K562 (cell line): Measurements from ENCODE around the gene SPTAN1. TPM values are rescaled to one million over a fixed set of nuclear protein-coding genes. Genes with fewer than 3 reads are reported as not detected.

Experiments used
- ATAC-seq: fragments of 200-7000 bp; cut with Tn5 transposase; 3 replicates; pipeline ENCODE4 v1.9.1; 2020; ENCODE audit warnings: moderate library complexity
- BruUV-seq: library from RNA; stranded (reverse); fragments of 400-500 nt; replicated peaks from 2 replicates; lab custom pipeline; 2021; lab: Mats Ljungman, UMichigan
- CTCF ChIA-PET: fragments of 300-600 bp; formaldehyde crosslinking; extraction: SDS; loops from one replicate; lab custom pipeline; 2021; ENCODE audit warnings: low intra/inter-chr PET ratio; lab: Yijun Ruan, JAX
- POLR2A ChIA-PET: fragments of 300-600, 350-650 bp; sonication (Branson Sonifier 250); formaldehyde crosslinking; extraction: SDS; loops from one replicate; lab custom pipeline; 2021; ENCODE audit warnings: antibody characterized with exemption, inconsistent platforms; lab: Yijun Ruan, JAX
- DNase-seq, 4 experiments: peaks; one replicate each; pipeline versions ENCODE4 v3.0.0 to v3.0.0-alpha.2; 2011 to 2018; ENCODE audit warnings: low spot score in 3 of 4, mixed read lengths in 3 of 4; ENCODE audit errors: extremely low read depth in 1 of 4
- FAIRE-seq: peaks from 2 replicates; lab custom pipeline; 2011; peaks lifted over from hg19 to GRCh38; lab: Jason Lieb, UNC
- H2AFZ ChIP-seq: 2 replicates; pipeline ENCODE4 v1.6.0; 2011; ENCODE audit warnings: low read depth, low read length, control low read depth, inconsistent platforms
- H3K27ac ChIP-seq: fragments of 200-600 bp; 3 replicates; pipeline ENCODE4 v1.8.0; 2011; ENCODE audit warnings: low read depth, mild to moderate bottlenecking, control low read depth, inconsistent platforms, low read length, moderate library complexity, mixed read lengths; ENCODE audit errors: extremely low read depth
- H3K27me3 ChIP-seq, 2 experiments: fragments of 300-600 bp in 1 of 2; 2 replicates in 1 of 2; 3 replicates in 1 of 2; pipeline versions ENCODE4 v1.6.0 to v1.8.0; 2011; ENCODE audit warnings: inconsistent platforms in 2 of 2, low read length in 2 of 2, mild to moderate bottlenecking in 1 of 2, mixed read lengths in 1 of 2, moderate library complexity in 1 of 2; ENCODE audit not compliant: control insufficient read depth in 2 of 2, insufficient read depth in 2 of 2
- H3K36me3 ChIP-seq: fragments of 300-600 bp; 3 replicates; pipeline ENCODE4 v1.8.0; 2011; ENCODE audit warnings: mild to moderate bottlenecking, low read length, inconsistent platforms; ENCODE audit not compliant: control insufficient read depth, insufficient read depth
- H3K4me1 ChIP-seq, 2 experiments: fragments of 200-600 bp in 1 of 2; replicated peaks in 1 of 2; 2 replicates in 1 of 2; 3 replicates in 1 of 2; pipeline versions ENCODE4 v1.5.1 to v1.8.0; 2011; ENCODE audit warnings: inconsistent platforms in 2 of 2, low read length in 2 of 2, mild to moderate bottlenecking in 1 of 2, mixed read lengths in 1 of 2, moderate library complexity in 1 of 2; ENCODE audit not compliant: control insufficient read depth in 2 of 2, insufficient read depth in 2 of 2
- H3K4me2 ChIP-seq: 2 replicates; pipeline ENCODE4 v1.6.1; 2011; ENCODE audit warnings: low read length, control low read depth, inconsistent platforms, mixed read lengths; ENCODE audit not compliant: insufficient read depth
- H3K4me3 ChIP-seq: fragments of 200-600 bp; sonication (generic), shearing (Covaris generic); 2 replicates; pipeline ENCODE4 v1.5.1; 2016; ENCODE audit warnings: control low read depth, inconsistent platforms
- H3K79me2 ChIP-seq: fragments of 200-600 bp; 3 replicates; pipeline ENCODE4 v1.8.0; 2011; ENCODE audit warnings: low read length, inconsistent platforms; ENCODE audit not compliant: control insufficient read depth, insufficient read depth
- H3K9ac ChIP-seq, 2 experiments: 2 replicates each; pipeline versions ENCODE4 v1.6.0 to v1.6.1; 2011; ENCODE audit warnings: low read depth in 2 of 2, low read length in 2 of 2, control low read depth in 1 of 2, inconsistent platforms in 1 of 2, mild to moderate bottlenecking in 1 of 2, mixed read lengths in 1 of 2; ENCODE audit not compliant: insufficient read depth in 1 of 2
- H3K9me1 ChIP-seq: one replicate; pipeline ENCODE4 v1.6.0; 2011; ENCODE audit warnings: inconsistent platforms, mild to moderate bottlenecking, low read length, moderate library complexity; ENCODE audit not compliant: control insufficient read depth, insufficient read depth
- H3K9me3 ChIP-seq: replicated peaks from 2 replicates; pipeline ENCODE4 v1.5.1; 2011; ENCODE audit warnings: low read depth, low read length, inconsistent platforms; ENCODE audit not compliant: control insufficient read depth, insufficient read depth
- H4K20me1 ChIP-seq: replicated peaks from 2 replicates; pipeline ENCODE4 v1.6.1; 2011; ENCODE audit warnings: low read length, inconsistent platforms, mixed read lengths; ENCODE audit not compliant: control insufficient read depth, insufficient read depth
- NFE2 ChIP-seq: IDR thresholded peaks from 2 replicates; pipeline ENCODE4 v1.6.1; 2014; ENCODE audit warnings: antibody characterized with exemption, low read depth
- WGBS: fragments of 100-300 bp; shearing (Covaris generic); methylation state at CpG from one replicate; pipeline ENCODE4 v1.1.6; 2016; ENCODE audit warnings: low coverage, mixed read lengths; ENCODE audit not compliant: insufficient coverage; ENCODE audit errors: missing lambda C conversion rate; 5-methylcytosine and 5-hydroxymethylcytosine counted together
- in situ Hi-C: fragments of 300-500 bp; cut with MboI; formaldehyde crosslinking; loops from 4 replicates; pipeline ENCODE4 v1.15.0; 2018; ENCODE audit warnings: inconsistent platforms, mixed read lengths
- intact Hi-C: fragments of 100-400 bp; cut with micrococcal nuclease; formaldehyde crosslinking; loops from 2 replicates; pipeline ENCODE4 v1.14.2; 2022
- polyA plus RNA-seq, 8 experiments: library from polyadenylated mRNA; depleted of rRNA in 4 of 8; stranded (reverse) in 5 of 8; unstranded in 3 of 8; fragments of >200 nt; fragmentation: Nextera tagmentation in 2 of 8; fragmentation: Illumina TruSeq in 1 of 8; extraction: Ambion mirVana in 2 of 8; extraction: Trizol in 1 of 8; gene quantifications; 2 replicates each; pipeline versions ENCODE4 v1.2.1 to v1.2.3, GENCODE V29; 2011 to 2014; ENCODE audit warnings: inconsistent platforms in 1 of 8, missing spikeins in 1 of 8
- total RNA-seq, 7 experiments: library from RNA; depleted of rRNA in 6 of 7; stranded (reverse); fragments of >200 nt in 6 of 7; fragmentation: Illumina TruSeq in 2 of 7; extraction: Trizol in 2 of 7; gene quantifications; 2 replicates each; pipeline versions ENCODE4 v1.2.1 to v1.2.3, GENCODE V29; 2011 to 2021; ENCODE audit warnings: low replicate concordance in 1 of 7
- TF ChIP-seq, protein P1 (sequence below): fragments of 250-450 bp; sonication (Bioruptor Pico); IDR thresholded peaks from 2 replicates; pipeline ENCODE4 v1.5.1; 2021; ENCODE audit warnings: mild to moderate bottlenecking
- TF ChIP-seq, protein P2 (sequence below): sonication (generic); formaldehyde crosslinking; IDR thresholded peaks from 2 replicates; pipeline ENCODE4 v1.9.0; 2022; ENCODE audit warnings: mild to moderate bottlenecking, missing genetic modification reagents

SPTAN1 gene
- total and polyA plus RNA-seq, 9 of the 15 experiments (the other 6 are each of a cell fraction or from before 2014, with no cell fraction given): 1.5 to 13.5 (median 6.8) TPM

DNA sequence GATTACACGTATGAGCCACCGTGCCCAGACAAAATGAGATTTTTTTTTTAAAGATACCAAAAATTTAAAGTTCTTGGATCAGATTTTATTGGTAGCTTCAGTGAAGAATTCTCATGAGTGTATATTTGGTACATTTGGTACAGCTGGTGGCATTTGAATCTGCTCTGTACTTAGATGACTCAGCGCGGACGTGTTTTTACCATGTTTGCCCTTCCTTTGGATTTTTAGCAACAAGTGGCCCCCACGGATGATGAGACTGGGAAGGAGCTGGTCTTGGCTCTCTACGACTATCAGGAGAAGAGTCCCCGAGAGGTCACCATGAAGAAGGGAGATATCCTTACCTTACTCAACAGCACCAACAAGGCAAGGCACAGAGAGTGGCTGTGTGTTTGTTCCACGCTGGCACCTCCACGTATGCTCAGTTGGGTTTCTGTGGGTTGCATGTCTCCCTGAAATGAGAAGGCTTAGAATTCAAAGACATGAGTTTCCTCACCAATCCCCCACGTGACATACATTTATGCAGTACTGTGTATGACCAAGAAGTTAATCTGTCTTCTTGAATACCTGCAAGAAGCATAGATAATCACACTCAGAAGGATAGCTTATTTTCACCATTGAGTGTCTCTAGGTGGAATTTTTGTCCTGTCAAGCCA is 36.3 kb downstream of the SPTAN1 start:
- WGBS: 67% methylated on average over 11 of the region's 11 CpGs
- BruUV-seq: no TSS peak
- in situ Hi-C loops (no loop called here), intact Hi-C loops (no loop called here)
- Histone ChIP-seq H3K9me1 (no peaks in the 10 kb centered on the region), H3K9ac (no peak overlapping the region), H3K27me3 (no peaks in the 10 kb centered on the region), H3K4me1 (peaks cover 3 to 10% of the 10 kb centered on the region in 2 experiments; a peak in 3 of 5 replicates), H3K79me2 (no peaks in the 10 kb centered on the region), H3K36me3 (no peaks in the 10 kb centered on the region), H3K4me3 (no peak overlapping the region), H3K27ac (no peak overlapping the region), H3K9me3 (no peaks in the 10 kb centered on the region), H3K4me2 (no peak overlapping the region), H2AFZ (no peak overlapping the region), H4K20me1 (no peaks in the 10 kb centered on the region)
- TF ChIP-seq, protein P1, sequence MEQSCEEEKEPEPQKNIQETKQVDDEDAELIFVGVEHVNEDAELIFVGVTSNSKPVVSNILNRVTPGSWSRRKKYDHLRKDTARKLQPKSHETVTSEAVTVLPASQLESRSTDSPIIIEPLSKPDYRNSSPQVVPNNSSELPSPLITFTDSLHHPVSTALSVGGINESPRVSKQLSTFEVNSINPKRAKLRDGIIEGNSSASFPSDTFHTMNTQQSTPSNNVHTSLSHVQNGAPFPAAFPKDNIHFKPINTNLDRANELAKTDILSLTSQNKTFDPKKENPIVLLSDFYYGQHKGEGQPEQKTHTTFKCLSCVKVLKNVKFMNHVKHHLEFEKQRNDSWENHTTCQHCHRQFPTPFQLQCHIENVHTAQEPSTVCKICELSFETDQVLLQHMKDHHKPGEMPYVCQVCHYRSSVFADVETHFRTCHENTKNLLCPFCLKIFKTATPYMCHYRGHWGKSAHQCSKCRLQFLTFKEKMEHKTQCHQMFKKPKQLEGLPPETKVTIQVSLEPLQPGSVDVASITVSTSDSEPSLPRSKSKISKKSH: no peak
- 0 out of 2 replicates have a peak, but pooled peaks have one; percentile 15 for TF ChIP-seq NFE2
- TF ChIP-seq, protein P2, sequence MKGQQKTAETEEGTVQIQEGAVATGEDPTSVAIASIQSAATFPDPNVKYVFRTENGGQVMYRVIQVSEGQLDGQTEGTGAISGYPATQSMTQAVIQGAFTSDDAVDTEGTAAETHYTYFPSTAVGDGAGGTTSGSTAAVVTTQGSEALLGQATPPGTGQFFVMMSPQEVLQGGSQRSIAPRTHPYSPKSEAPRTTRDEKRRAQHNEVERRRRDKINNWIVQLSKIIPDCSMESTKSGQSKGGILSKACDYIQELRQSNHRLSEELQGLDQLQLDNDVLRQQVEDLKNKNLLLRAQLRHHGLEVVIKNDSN (CRISPR knock-in tag): peak; percentile 66
- ChIA-PET CTCF (no interaction called here), POLR2A (interaction anchor here (0.6 to 1.7 kb wide), 3 partner anchors 9 to 538 kb away, joined by 3 to 6 read pairs (median 3); no protein-coding TSS in a partner anchor)
- FAIRE-seq (no peak), ATAC-seq (no peak), DNase-seq (no peak)
